ENCODE measurements around the gene DACT2.
"Not testable (repeated sequence)": the region's sequence is repeated elsewhere in the genome, so short reads cannot be mapped to it uniquely, and the experiment has no call there.

DACT2 gene

DNA sequence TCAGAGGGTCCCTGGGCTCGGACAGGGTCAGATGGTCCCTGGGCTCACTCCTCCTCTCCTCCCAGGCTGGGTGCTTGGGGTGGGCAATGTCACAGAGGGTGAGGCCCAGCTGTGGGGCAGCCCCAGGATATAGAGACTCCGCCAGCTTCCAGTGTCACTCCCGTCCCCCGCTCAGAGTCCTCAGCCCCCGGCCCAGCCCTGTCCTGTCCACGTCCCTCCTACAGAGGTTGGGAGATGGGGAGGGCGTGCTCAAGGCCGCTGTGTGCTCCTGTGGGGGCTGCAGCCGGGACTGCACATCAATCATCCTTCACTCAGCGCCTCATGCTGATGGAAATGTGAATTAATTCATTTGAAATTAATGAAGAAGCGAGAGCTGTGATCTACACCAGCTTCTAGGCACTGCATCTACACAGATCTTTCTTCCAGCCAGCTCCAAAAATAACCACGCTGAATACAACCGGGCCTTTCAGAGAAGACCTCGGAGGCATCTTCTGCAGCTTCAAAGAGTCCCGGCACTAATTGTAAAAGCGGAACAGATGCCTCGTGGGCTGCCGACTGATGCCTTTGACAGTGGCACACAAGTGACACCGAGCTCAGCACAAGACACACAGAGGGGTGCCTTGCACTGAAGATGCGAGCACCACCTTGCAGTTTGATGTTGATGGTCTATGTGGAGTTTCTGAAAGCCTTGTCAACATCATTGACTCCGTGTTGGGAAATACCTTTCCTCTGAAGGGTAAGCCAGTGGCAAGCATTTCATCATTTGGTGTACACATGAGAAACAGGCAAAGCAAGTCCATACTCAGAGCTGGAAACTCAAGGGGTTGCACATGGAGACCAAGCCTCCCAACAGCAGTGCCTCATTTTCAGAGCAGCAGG, 39.3 kb downstream of the DACT2 start:
- DNase-seq = no peak

- DNase-seq = no peak
Observed at GRCh38 chr6:168279403-168279935, 40.1 kb downstream of the DACT2 start.

DNA sequence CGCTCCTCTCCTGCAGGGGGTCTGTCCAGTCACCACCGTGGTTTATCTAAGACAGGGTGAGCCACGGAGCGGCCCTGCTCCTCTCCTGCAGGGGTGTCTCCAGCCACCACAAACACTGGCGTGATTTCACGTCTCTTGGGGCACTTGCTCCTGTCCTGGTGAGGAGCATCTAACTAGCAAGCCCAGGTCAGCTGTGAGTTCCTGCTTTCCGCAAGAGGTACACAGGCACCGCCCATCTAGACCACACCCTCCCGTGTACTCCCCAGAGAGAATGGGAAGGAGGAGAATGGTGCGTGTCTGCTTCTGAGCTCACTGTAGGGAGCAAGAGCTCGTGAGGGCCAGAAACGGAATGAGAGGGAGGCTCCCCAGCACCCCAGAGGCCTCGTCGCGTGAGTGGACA, 40.7 kb downstream of the DACT2 start:
- no peak for DNase-seq

GRCh38 chr6:168277274-168277669, 42.3 kb downstream of the DACT2 start:
- DNase-seq = no peak

GRCh38 chr6:168276576-168277273, 42.9 kb downstream of the DACT2 start:
- no peak for DNase-seq

DNA sequence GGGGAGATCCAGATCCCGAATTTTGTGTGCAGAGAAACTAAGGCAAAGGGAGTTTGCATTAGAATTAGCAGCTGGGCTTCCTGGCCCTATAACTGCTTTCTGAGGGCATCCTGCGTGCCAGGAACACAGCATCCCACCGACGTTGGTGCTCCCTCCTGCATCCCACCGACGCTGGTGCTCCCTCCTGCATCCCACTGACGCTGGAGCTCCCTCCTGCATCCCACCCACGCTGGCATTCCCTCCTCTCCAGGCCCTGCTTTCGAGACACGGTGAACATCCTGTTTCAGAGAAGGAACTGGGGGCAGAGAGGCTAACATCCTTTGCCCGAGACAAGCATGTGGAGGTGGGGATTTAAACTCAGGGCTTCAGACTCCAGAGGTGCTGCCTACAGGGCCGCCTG, 44.4 kb downstream of the DACT2 start:
- no peak for DNase-seq

DNA sequence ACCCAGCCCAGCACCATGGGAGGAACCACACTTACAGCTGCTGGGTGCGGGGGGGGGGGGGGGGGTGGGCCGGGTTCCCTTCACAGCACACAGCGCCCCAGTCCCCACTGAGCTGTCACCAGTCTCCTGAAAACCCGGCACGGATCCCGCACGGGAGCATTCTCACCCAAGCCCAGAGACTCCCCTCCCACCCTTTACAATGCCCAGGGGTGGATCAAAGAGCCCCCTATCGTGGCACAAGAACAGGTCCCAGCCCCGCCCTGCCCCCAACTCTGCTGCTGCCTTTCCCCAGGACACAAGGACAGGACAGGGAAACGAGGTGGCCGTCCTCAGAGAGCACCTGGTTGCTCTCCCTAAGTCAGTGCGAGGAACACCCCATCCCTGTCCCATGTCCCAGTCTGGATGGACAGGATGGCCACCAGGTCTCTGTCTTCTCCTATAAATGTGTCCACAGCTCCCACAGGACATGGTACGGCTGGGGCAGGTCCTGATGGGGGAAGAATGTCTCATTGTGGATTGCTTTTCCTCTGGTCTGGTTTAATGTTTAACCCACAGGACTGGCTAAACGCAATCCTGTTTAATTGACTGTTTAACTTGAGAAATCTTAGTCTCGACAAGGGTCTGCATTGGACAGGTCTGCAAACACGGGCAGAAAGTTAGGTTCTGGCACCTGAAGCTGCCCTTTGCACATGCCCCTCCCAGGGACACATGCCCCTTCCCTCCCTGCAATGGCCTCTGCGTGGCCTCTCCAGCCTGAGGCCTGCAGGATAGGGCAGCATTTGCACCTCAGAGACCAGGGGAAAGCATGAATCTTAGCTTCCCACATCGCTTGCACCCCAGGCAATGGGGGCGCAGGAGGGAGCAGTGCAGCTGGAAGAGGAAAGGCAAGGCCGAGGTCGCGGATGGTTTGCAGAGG, 45.3 kb downstream of the DACT2 start:
- DNase-seq = no peak

DNA sequence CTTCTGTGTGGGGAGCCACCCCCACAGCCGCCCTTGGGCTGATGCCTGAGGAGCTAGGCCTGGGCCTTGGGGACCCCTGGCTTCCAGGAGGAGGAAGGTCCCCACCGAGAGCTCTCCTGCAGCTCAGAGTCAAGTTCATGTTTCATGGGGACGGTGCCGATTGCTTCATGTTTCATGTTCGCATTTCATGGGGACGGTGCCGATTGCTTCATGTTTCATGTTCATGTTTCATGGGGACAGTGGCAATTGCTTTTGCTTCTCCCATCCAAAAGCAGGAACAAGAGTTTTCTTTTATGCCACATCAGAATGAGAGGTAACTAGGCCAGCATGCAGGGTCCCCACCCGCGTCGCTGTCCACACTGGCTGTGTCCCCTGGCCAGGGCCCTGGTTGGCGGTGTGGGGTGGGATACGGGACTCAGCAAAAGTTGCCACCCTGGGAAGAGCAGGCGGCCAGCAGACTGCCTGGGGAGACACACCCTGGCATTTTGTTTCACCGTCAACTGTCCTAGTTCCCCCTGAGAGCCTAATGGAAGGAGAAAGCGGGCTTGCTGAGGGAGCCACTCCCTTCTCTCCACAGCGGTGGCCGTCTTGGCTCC, 46.0 kb downstream of the DACT2 start:
- DNase-seq = no peak

- DNase-seq = no peak
Observed at GRCh38 chr6:168272415-168273325, 46.9 kb downstream of the DACT2 start.

GRCh38 chr6:168270274-168271172, 49.1 kb downstream of the DACT2 start:
- no peak for DNase-seq

DNA sequence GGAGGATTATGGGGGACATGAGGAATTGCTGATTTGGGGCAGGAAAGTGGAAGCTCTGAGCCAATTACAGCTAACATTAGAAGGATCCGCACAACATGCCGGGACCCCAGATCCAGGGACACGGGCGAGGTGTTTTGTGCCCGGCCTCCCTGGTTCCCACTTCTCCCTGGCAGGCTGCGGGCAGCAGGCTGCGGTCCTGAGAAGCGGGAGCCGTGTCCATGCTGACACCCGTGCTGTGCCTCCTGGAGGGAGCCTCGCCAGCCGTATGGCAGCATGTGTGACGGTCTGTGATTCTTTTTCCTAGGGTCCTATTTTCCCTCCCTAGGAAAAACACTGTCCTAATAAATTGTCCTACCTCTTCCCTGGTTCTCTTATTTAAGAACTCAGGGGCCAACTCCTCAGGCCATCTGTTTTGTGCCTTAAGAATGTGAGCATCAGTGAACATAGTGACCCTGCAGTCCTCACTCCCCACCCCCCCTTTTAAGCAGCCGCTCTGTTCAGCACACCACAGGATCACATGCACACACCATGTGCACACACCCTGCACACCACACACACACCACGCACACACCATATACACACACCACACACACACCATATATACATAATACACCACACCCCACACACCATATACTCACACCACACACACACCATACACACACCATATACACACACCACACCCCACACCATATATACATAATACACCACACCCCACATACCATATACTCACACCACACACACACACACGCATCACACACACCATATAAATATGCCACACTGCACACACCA, 49.9 kb downstream of the DACT2 start:
- DNase-seq = no peak

DNA sequence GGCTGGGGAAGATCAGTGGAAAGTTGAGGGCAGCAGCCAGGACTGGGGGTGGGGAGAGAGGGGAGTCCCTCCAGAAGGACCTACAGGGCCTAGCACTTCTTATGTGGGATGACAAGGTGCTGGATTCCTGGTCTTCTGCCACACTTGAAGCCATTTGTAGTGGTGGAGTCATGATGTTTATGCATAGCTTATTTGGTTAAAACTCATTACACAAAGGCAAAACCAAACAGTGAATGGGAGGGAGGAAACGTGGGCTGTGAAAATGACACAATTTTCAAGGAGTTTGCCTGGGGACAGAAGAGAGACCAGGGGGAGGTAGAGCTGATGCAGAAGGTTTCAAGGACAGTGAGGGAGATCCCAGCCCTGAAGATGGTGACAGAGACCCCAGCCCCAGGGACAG, 50.8 kb downstream of the DACT2 start:
- no peak for DNase-seq

DNA sequence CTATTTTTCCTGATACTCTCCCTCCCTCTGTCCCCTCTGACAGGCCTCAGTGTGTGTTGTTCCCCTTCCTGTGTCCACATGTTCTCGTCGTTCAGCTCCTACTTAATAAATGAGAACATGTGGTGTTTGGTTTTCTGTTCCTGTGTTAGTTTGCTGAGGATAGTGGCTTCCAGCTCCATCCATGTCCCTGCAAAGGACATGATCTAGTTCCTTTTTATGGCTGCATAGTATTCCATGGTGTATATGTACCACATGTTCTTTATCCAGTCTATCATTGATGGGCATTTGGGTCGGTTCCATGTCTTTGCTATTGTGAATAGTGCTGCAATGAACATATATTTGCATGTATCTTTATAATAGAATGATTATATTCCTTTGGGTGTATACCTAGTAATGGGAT, 51.8 kb downstream of the DACT2 start:
- not testable (repeated sequence) for DNase-seq

GRCh38 chr6:168265827-168266815, 53.5 kb downstream of the DACT2 start:
- DNase-seq = no peak

GRCh38 chr6:168265394-168265793, 54.2 kb downstream of the DACT2 start:
- DNase-seq = no peak

- DNase-seq = no peak
Observed at GRCh38 chr6:168264593-168265335, 54.8 kb downstream of the DACT2 start.

- DNase-seq = no peak
Observed at GRCh38 chr6:168263351-168263905, 56.1 kb downstream of the DACT2 start.
